ENCODE measurements around the gene DENND1B.
"Not testable (repeated sequence)": the region's sequence is repeated elsewhere in the genome, so short reads cannot be mapped to it uniquely, and the experiment has no call there.

The DENND1B gene

GRCh38 chr1:197705941-197706340 is 69.3 kb downstream of the DENND1B start:
- peaks cover 15% of the 10 kb centered on the region for H3K4me1 Mint-ChIP-seq (ENCODE audit: low read depth)
- no peak overlapping the region for H3K27ac Mint-ChIP-seq
- H3K9me3 Mint-ChIP-seq: peaks cover 14% of the 10 kb centered on the region
- intact Hi-C loops (cut with micrococcal nuclease): no loop called here
- H3K36me3 Mint-ChIP-seq (ENCODE audit: low read depth): peaks cover 24% of the 10 kb centered on the region
- H3K4me3 Mint-ChIP-seq: no peak overlapping the region
- no peaks in the 10 kb centered on the region for H3K27me3 Mint-ChIP-seq

GRCh38 chr1:197700688-197701087 is 74.6 kb downstream of the DENND1B start:
- H3K27me3 Mint-ChIP-seq; intact Hi-C loops (cut with micrococcal nuclease); H3K27ac Mint-ChIP-seq; H3K9me3 Mint-ChIP-seq; H3K4me3 Mint-ChIP-seq: not testable (repeated sequence)
- Mint-ChIP-seq H3K4me1 (ENCODE audit: low read depth) (peaks cover 48% of the 10 kb centered on the region), H3K36me3 (ENCODE audit: low read depth) (peaks cover 27% of the 10 kb centered on the region)

GRCh38 chr1:197696372-197696771 is 78.9 kb downstream of the DENND1B start:
- Mint-ChIP-seq H3K9me3 (peaks cover 7% of the 10 kb centered on the region), H3K4me3 (no peak overlapping the region), H3K4me1 (ENCODE audit: low read depth) (peaks cover 61% of the 10 kb centered on the region), H3K36me3 (ENCODE audit: low read depth) (peaks cover 15% of the 10 kb centered on the region), H3K27ac (no peak overlapping the region), H3K27me3 (no peaks in the 10 kb centered on the region)
- intact Hi-C loops (cut with micrococcal nuclease): loop anchor here (10.0 kb wide), 1 partner anchor 48 kb away; no protein-coding TSS in a partner anchor

DNA sequence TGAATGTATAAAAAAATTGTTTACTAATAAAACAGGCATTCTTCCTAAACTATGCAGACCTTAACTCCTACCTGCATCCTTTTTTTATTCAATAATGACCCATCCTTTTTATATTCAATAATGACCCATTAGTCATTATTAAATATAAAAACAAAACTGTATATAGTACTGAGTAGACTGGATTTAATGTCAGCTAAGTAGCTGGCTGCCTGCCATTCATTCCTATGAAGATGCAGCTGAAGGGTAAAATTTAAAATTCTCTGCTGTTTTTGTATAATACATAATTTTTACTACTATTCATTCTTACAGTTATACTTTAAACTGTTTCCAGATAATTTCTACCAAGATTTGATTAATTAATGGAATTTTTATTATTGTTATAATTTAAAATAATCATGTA is 79.3 kb downstream of the DENND1B start:
- H3K27me3 Mint-ChIP-seq: no peaks in the 10 kb centered on the region

DNA sequence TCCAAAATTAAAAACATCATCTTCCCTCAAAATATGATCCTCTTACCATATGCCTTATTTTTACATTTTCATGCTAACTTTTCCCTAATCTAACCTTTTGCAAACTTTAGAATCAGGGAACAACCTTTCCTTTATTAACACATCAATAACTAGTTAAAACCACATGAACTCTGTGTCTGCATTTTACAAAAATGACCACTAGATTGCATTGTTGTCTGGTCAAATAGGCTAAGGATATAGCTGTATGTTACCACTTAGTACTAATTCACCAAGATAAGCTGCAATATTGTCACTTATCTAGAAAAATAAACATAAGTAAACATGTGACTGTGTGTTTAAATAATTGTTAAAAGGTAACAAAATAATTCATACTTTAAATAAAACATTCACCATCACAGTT is 82.3 kb downstream of the DENND1B start:
- Mint-ChIP-seq H3K9me3 (peaks cover 15% of the 10 kb centered on the region), H3K4me3 (no peak overlapping the region), H3K4me1 (ENCODE audit: low read depth) (peaks cover 28% of the 10 kb centered on the region), H3K36me3 (ENCODE audit: low read depth) (peaks cover 25% of the 10 kb centered on the region), H3K27me3 (no peaks in the 10 kb centered on the region), H3K27ac (no peak overlapping the region)
- intact Hi-C loops (cut with micrococcal nuclease): loop anchor here (5.0 to 10.0 kb wide), 2 partner anchors 52 to 174 kb away; no protein-coding TSS in a partner anchor

More for the DNA sequence above, 79.3 kb downstream of the DENND1B start:
- Mint-ChIP-seq H3K4me1 (ENCODE audit: low read depth) (peaks cover 58% of the 10 kb centered on the region), H3K36me3 (ENCODE audit: low read depth) (peaks cover 15% of the 10 kb centered on the region), H3K27ac (no peak overlapping the region), H3K9me3 (peaks cover 3% of the 10 kb centered on the region), H3K4me3 (no peak overlapping the region)
- intact Hi-C loops (cut with micrococcal nuclease): loop anchor here (10.0 kb wide), 1 partner anchor 49 kb away; no protein-coding TSS in a partner anchor

DNA sequence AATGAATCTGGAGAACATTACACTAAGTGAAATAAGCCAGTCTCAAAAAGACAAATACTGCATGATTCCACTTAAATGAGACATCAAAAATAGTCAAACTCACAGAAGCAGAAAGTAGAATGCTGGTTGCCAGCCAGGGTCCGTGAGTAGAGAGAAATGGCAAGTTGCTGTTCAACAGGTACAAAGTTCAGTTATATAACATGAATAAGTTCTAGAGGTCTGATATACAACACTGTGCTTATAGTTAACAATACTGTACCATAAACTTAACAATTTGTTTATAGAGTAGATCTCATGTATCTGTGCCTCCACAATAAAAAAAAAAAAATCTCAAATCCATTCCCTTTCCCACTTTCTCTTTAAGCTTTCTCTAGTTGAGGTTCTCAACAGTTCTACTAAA is 83.5 kb downstream of the DENND1B start:
- Mint-ChIP-seq H3K4me3 (no peak overlapping the region), H3K9me3 (peaks cover 16% of the 10 kb centered on the region), H3K36me3 (ENCODE audit: low read depth) (peaks cover 27% of the 10 kb centered on the region), H3K27ac (no peak overlapping the region), H3K27me3 (no peaks in the 10 kb centered on the region), H3K4me1 (ENCODE audit: low read depth) (peaks cover 18% of the 10 kb centered on the region)
- intact Hi-C loops (cut with micrococcal nuclease): loop anchor here (5.0 to 10.0 kb wide), 2 partner anchors 53 to 175 kb away; no protein-coding TSS in a partner anchor

- intact Hi-C loops (cut with micrococcal nuclease): loop anchor here (5.0 to 10.0 kb wide), 2 partner anchors 55 to 177 kb away; no protein-coding TSS in a partner anchor
- H3K27ac Mint-ChIP-seq: no peak overlapping the region
- peaks cover 16% of the 10 kb centered on the region for H3K9me3 Mint-ChIP-seq
- H3K27me3 Mint-ChIP-seq: no peaks in the 10 kb centered on the region
- peaks cover 27% of the 10 kb centered on the region for H3K36me3 Mint-ChIP-seq (ENCODE audit: low read depth)
- H3K4me3 Mint-ChIP-seq: no peak overlapping the region
- H3K4me1 Mint-ChIP-seq (ENCODE audit: low read depth): peaks cover 19% of the 10 kb centered on the region
Observed at GRCh38 chr1:197690074-197690473, 85.2 kb downstream of the DENND1B start.

- H3K27ac Mint-ChIP-seq: no peak overlapping the region
- H3K27me3 Mint-ChIP-seq: no peaks in the 10 kb centered on the region
- H3K4me1 Mint-ChIP-seq (ENCODE audit: low read depth): peaks cover 19% of the 10 kb centered on the region
- intact Hi-C loops (cut with micrococcal nuclease): no loop called here
- peaks cover 27% of the 10 kb centered on the region for H3K36me3 Mint-ChIP-seq (ENCODE audit: low read depth)
- no peak overlapping the region for H3K4me3 Mint-ChIP-seq
- peaks cover 16% of the 10 kb centered on the region for H3K9me3 Mint-ChIP-seq
Observed at GRCh38 chr1:197688233-197688632, 87.0 kb downstream of the DENND1B start.

GRCh38 chr1:197686702-197687355 is 88.5 kb downstream of the DENND1B start:
- intact Hi-C loops (cut with micrococcal nuclease): no loop called here
- Mint-ChIP-seq H3K27ac (no peak overlapping the region), H3K9me3 (peaks cover 16% of the 10 kb centered on the region), H3K4me1 (ENCODE audit: low read depth) (peaks cover 13% of the 10 kb centered on the region), H3K4me3 (no peak overlapping the region), H3K27me3 (no peaks in the 10 kb centered on the region), H3K36me3 (ENCODE audit: low read depth) (peaks cover 27% of the 10 kb centered on the region)

- intact Hi-C loops (cut with micrococcal nuclease): no loop called here
- no peak overlapping the region for H3K4me3 Mint-ChIP-seq
- H3K4me1 Mint-ChIP-seq (ENCODE audit: low read depth): peaks cover 17% of the 10 kb centered on the region
Observed at GRCh38 chr1:197686231-197686630, 89.0 kb downstream of the DENND1B start.

DNA sequence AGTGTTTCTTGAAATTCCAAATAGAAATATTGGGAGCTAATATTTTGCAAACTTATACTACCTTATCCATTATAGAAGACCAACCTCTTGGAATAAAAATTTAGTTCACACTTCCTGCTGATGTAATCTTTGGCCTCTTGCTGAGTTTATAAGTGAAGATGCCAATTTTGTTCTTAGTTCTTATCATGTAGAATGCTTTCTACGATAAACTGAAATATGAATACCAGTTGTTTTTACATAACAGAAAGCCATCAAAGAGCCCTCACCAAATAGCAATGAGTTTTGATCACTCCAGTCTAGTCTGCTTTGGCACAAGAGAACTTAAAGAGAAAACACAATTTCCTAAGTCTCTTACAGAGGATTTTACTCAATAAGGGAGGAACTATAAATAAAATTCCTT is 89.5 kb downstream of the DENND1B start:
- Mint-ChIP-seq H3K9me3 (peaks cover 16% of the 10 kb centered on the region), H3K36me3 (ENCODE audit: low read depth) (peaks cover 21% of the 10 kb centered on the region), H3K27ac (no peak overlapping the region), H3K4me1 (ENCODE audit: low read depth) (peaks cover 17% of the 10 kb centered on the region), H3K27me3 (no peaks in the 10 kb centered on the region), H3K4me3 (no peak overlapping the region)
- intact Hi-C loops (cut with micrococcal nuclease): no loop called here

More at GRCh38 chr1:197686231-197686630, 89.0 kb downstream of the DENND1B start:
- Mint-ChIP-seq H3K9me3 (peaks cover 16% of the 10 kb centered on the region), H3K27ac (no peak overlapping the region), H3K27me3 (no peaks in the 10 kb centered on the region), H3K36me3 (ENCODE audit: low read depth) (peaks cover 24% of the 10 kb centered on the region)

DNA sequence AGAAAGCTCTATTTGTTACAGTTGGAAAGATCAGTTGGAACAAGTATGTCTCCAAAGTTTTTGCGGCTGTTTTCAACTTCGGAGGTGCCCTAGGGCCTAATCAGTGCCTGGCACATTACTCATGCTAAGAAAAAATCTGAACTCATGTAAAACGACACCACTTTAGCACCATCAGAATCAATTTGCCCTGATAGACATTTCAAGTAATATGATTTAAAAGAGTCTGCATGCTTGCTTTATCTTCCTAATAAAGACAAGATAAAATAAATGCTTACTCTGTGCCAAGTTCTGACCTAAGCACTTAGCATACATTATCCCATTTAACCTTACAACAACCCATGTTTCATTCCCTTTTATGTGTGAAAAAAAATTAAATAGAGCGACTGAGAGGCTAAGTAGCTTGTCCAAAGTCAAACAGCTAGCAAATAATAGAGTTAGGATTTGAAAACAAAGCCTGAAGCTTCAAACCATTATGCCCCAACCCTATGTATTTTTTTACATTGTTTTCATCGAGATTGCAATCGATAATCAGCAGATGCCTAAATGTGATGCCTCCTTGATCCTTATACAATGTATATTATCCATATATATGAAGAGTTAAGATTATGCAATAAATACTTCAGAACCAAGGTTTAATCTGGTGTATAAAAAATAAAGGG is 91.3 kb downstream of the DENND1B start:
- H3K27me3 Mint-ChIP-seq: no peaks in the 10 kb centered on the region
- peaks cover 12% of the 10 kb centered on the region for H3K36me3 Mint-ChIP-seq (ENCODE audit: low read depth)
- H3K4me3 Mint-ChIP-seq: no peak overlapping the region
- no peak overlapping the region for H3K27ac Mint-ChIP-seq
- H3K9me3 Mint-ChIP-seq: peaks cover 12% of the 10 kb centered on the region
- peaks cover 17% of the 10 kb centered on the region for H3K4me1 Mint-ChIP-seq (ENCODE audit: low read depth)
- intact Hi-C loops (cut with micrococcal nuclease): no loop called here

- no peaks in the 10 kb centered on the region for H3K27me3 Mint-ChIP-seq
- H3K4me3 Mint-ChIP-seq: no peak overlapping the region
- no peak overlapping the region for H3K27ac Mint-ChIP-seq
- H3K9me3 Mint-ChIP-seq: peaks cover 4% of the 10 kb centered on the region
- H3K36me3 Mint-ChIP-seq (ENCODE audit: low read depth): peaks cover 5% of the 10 kb centered on the region
- H3K4me1 Mint-ChIP-seq (ENCODE audit: low read depth): peaks cover 17% of the 10 kb centered on the region
- intact Hi-C loops (cut with micrococcal nuclease): no loop called here
Observed at GRCh38 chr1:197683280-197683679, 92.0 kb downstream of the DENND1B start.

DNA sequence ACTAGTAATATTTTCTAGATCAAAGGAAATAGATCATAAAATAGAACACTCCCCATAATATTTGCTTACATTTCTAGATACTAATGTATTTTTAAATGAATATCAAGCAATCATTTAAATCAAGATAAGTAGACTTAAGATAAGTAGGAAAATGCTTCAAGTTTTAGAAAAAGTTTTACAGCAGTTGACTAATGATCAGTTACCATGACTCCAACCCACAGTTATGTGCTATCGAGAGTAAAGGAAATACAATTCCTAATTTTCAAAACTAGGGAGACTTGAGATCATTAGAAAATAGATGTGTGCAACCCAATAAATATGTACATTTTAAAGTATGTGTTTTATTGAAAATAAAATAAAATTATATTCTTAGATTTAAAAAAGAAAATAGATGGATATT is 95.0 kb downstream of the DENND1B start:
- no peak overlapping the region for H3K4me3 Mint-ChIP-seq
- intact Hi-C loops (cut with micrococcal nuclease): no loop called here

More for the DNA sequence above, 95.0 kb downstream of the DENND1B start:
- no peaks in the 10 kb centered on the region for H3K9me3 Mint-ChIP-seq
- H3K36me3 Mint-ChIP-seq (ENCODE audit: low read depth): no peaks in the 10 kb centered on the region
- H3K4me1 Mint-ChIP-seq (ENCODE audit: low read depth): peaks cover 23% of the 10 kb centered on the region
- no peak overlapping the region for H3K27ac Mint-ChIP-seq
- no peaks in the 10 kb centered on the region for H3K27me3 Mint-ChIP-seq
